ENCODE data around the gene PHYKPL. TPM values are rescaled to one million over a fixed set of nuclear protein-coding genes. Genes with fewer than 3 reads are reported as not detected.

Gene PHYKPL
- total RNA-seq (100 to 1,000 TPM in 2 of 5 donors, 10 to 100 TPM in 3; 32.1 to 262 (median 56.2) TPM), polyA plus RNA-seq (10 to 100 TPM; 22.9 to 38.3 (median 25.9) TPM)
- long read RNA-seq, donor 1, partial matches to known transcripts = 0 of 2 reads
- long read RNA-seq, donor 1, other reads (novel, unspliced or antisense) = 0 of 2 reads
- long read RNA-seq, donor 2, partial matches to known transcripts = 0 of 4 reads
- long read RNA-seq, donor 2, other reads (novel, unspliced or antisense) = 0 of 4 reads
- long read RNA-seq, donor 3, partial matches to known transcripts = 0 of 3 reads
- long read RNA-seq, donor 3, other reads (novel, unspliced or antisense) = 0 of 3 reads
- long read RNA-seq, donor 4 = 0 reads
- long read RNA-seq, donor 5, partial matches to known transcripts = 6 of 11 reads
- long read RNA-seq, donor 5, other reads (novel, unspliced or antisense) = 0 of 11 reads
- long read RNA-seq, donor 6, transcript PHYKPL-201 (13 exons, 2,038 nt) = major isoform, 7 of 414 reads
- long read RNA-seq, donor 6, partial matches to known transcripts = 345 of 414 reads
- long read RNA-seq, donor 6, other reads (novel, unspliced or antisense) = 60 of 414 reads
- long read RNA-seq, donor 7, partial matches to known transcripts = 0 of 5 reads
- long read RNA-seq, donor 7, other reads (novel, unspliced or antisense) = 0 of 5 reads
- long read RNA-seq, donor 8, partial matches to known transcripts = 81 of 143 reads
- long read RNA-seq, donor 8, other reads (novel, unspliced or antisense) = 60 of 143 reads
- long read RNA-seq, donor 9, partial matches to known transcripts = 0 of 1 reads
- long read RNA-seq, donor 9, other reads (novel, unspliced or antisense) = 0 of 1 reads
- long read RNA-seq, donor 10, partial matches to known transcripts = 0 of 1 reads
- long read RNA-seq, donor 10, other reads (novel, unspliced or antisense) = 0 of 1 reads

- peak; percentile 73 to 90 for DNase-seq
- Histone ChIP-seq H3K36me3 (peaks cover 27 to 41% (median 33%) of the 10 kb centered on the region in 4 donors), H3K4me3 (peak within 1 kb of the TSS; percentile 77 to 94 (median 90)), H3K4me1 (peaks cover 11 to 72% (median 49%) of the 10 kb centered on the region in 4 donors), H3K27me3 (no peaks in the 10 kb centered on the region), H3K9me3 (no peaks in the 10 kb centered on the region), H3K27ac (peak within 1 kb of the TSS; percentile 93 to 98 (median 98))
- intact Hi-C loops (cut with DNase I; ENCODE audit: low total_unique reads) = no loop called here
- WGBS, 5 donors = 0 to 1% (median 1%) methylated on average over 9 to 102 of the region's 102 CpGs
- TF ChIP-seq POLR2AphosphoS5 (IDR thresholded peaks at IDR 0.05) = peak in 2 of 3 donors; percentile 56 to 84
- TF ChIP-seq CTCF (IDR thresholded peaks at IDR 0.05) = no peak
Measured at GRCh38 chr5:178232124-178232919, at the start of gene PHYKPL. Gene PHYKPL, minus strand, starts transcription at chr5:178232802. Its CDS starts 252 bp downstream, at chr5:178232550.

- no peak for TF ChIP-seq POLR2AphosphoS5 (IDR thresholded peaks at IDR 0.05)
- no peak for TF ChIP-seq POLR2A (IDR thresholded peaks at IDR 0.05)
- TF ChIP-seq CTCF (IDR thresholded peaks at IDR 0.05) = no peak
- no peak for TF ChIP-seq EP300 (IDR thresholded peaks at IDR 0.05)
- Histone ChIP-seq H3K4me3 (no peak overlapping the region), H3K27ac (no peak overlapping the region), H3K9me3 (peaks cover 0 to 10% (median 7%) of the 10 kb centered on the region in 4 donors), H3K27me3 (peaks cover 0 to 18% (median 4%) of the 10 kb centered on the region in 3 donors), H3K36me3 (no peaks in the 10 kb centered on the region), H3K4me1 (peaks cover 0 to 7% (median 6%) of the 10 kb centered on the region in 4 donors)
- no peak for DNase-seq
- WGBS, 5 donors = 84 to 91% (median 87%) methylated on average over 4 of the region's 4 CpGs
- intact Hi-C loops (cut with DNase I; ENCODE audit: low total_unique reads) = no loop called here
Measured at GRCh38 chr5:178282391-178282790, 49.8 kb upstream of the PHYKPL start.

GRCh38 chr5:178281331-178281730 is 48.7 kb upstream of the PHYKPL start:
- intact Hi-C loops (cut with DNase I; ENCODE audit: low total_unique reads) = loop anchor here (2.0 kb wide), 1 partner anchor 269 kb away; no protein-coding TSS in a partner anchor
- H3K36me3 ChIP-seq = no peaks in the 10 kb centered on the region
- TF ChIP-seq EP300 (IDR thresholded peaks at IDR 0.05) (no peak), POLR2AphosphoS5 (IDR thresholded peaks at IDR 0.05) (no peak), POLR2A (IDR thresholded peaks at IDR 0.05) (no peak), CTCF (IDR thresholded peaks at IDR 0.05) (no peak)
- WGBS, 5 donors = 85 to 93% (median 87%) methylated on average over 13 to 19 of the region's 19 CpGs
- no peak overlapping the region for H3K27ac ChIP-seq
- H3K27me3 ChIP-seq = peaks cover 0 to 29% (median 4%) of the 10 kb centered on the region in 3 donors
- H3K4me3 ChIP-seq = no peak overlapping the region
- DNase-seq = no peak
- peaks cover 0 to 11% (median 7%) of the 10 kb centered on the region in 4 donors for H3K9me3 ChIP-seq
- peaks cover 0 to 7% (median 6%) of the 10 kb centered on the region in 4 donors for H3K4me1 ChIP-seq
